Measurements from ENCODE around the gene GUCA1A.
"Not testable (repeated sequence)": the region's sequence is repeated elsewhere in the genome, so short reads cannot be mapped to it uniquely, and the experiment has no call there.

GUCA1A gene

GRCh38 chr6:42194056-42194455 lies 20.9 kb downstream of the GUCA1A start:
- no peak for DNase-seq (ENCODE audit: low spot score)
- in situ Hi-C loops (cut with MboI; ENCODE audit: low sequenced_read_pairs, unreplicated experiment), result no loop called here
- TF ChIP-seq CTCF (IDR thresholded peaks at IDR 0.05; ENCODE audit: borderline replicate concordance, control extremely low read depth, extremely low read depth, insufficient read depth, missing control alignments), result no peak

DNA sequence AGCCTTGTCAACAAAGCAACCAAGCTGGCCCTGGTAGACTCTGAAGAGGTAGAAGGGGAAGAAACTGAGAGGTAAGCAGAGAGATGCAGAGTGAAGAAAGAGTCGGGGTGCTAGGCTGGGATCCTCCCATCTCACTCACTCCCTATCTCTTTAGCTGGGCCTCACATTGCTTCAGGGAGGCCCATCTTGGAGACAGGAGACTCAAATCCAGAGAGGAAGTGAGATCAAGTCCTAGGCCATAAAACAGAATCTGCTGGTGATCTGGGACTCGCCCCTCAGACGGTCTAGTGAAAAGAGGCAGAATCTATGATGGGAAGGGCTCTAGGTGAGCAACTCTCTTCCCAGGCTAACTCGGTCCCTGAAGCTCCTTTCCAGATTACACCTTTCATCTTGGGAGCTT lies 22.3 kb downstream of the GUCA1A start:
- no peak for DNase-seq (ENCODE audit: low spot score)
- no peak for TF ChIP-seq CTCF (IDR thresholded peaks at IDR 0.05; ENCODE audit: borderline replicate concordance, control extremely low read depth, extremely low read depth, insufficient read depth, missing control alignments)
- in situ Hi-C loops (cut with MboI; ENCODE audit: low sequenced_read_pairs, unreplicated experiment), result no loop called here

DNA sequence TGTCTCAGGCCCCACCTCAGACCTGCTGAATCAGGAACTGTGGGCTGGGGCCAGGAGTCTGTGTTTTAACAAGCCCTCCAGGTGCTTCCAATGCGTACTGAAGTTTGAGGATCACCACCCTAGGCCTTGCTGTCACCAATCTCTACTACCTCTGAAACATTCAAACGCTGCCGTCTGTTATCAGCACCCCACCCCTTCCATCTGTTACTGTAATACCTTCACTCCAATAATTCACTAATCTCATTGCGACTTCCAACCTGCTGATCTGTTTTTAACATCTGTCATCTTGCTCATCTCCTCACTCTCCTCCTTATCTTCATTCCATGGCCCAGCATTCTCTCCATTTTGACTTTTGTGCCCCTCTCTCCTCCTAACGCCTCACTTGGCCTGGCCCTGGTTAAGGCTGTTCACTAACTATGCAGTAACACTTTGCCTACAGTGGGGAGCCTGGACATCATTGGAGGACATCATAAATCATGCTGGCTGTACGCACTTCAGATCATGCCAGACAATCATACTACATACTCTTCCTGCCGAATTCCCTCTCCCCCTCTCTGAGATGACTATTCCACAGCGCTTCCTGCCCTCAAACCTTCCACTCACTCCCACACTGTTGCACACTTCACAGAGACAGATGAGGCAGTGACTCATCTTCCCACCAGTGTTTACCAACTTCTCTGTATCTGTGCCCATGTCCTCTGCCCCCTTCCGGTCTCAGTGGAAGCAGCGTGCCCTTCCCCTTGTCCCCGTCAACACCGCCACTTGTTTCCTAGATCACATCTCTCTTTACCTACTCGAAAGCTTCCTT lies 24.6 kb downstream of the GUCA1A start:
- in situ Hi-C loops (cut with MboI; ENCODE audit: low sequenced_read_pairs, unreplicated experiment), result no loop called here
- DNase-seq (ENCODE audit: low spot score), result no peak
- no peak for TF ChIP-seq CTCF (IDR thresholded peaks at IDR 0.05; ENCODE audit: borderline replicate concordance, control extremely low read depth, extremely low read depth, insufficient read depth, missing control alignments)

DNA sequence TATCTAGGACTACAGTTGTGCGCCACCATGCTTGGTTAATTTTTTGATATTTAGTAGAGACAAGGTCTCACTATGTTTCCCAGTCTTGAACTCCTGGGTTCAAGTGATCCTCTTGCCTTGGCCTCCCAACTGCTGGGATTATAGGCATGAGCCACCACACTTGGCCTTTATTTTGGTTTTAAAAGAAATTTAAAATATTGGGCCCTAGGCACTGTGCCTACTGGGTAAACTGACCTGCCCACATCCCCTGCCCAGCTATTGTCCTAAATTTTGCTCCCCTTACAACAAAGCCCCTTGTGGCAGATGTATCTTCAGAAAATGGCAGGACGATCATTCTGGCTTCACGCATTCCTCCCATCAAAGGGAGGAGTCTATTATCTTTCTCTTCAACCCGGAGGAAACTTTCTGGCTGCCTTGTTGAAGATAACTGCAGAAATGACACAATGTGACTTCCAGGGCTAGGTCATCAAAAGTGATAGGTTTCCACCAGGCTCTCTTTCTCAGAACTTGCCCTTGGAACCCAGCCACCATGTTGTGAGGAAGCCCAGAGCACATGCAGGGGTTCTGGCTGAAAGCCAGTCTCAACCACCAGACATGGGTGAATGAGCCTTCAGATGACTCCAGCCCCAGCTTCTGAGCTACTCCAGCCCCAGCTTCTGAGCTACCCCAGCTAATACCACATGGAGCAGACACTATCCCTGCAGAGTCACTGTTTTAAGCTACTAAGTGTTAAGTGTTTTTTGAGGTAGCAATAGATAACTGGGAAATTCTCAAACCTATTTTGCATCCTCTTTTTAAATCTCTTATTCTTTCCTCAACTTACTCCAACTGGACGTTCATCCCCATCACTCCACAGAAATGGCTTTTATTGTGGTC lies 26.2 kb downstream of the GUCA1A start:
- DNase-seq (ENCODE audit: low spot score), result no peak
- TF ChIP-seq CTCF (IDR thresholded peaks at IDR 0.05; ENCODE audit: borderline replicate concordance, control extremely low read depth, extremely low read depth, insufficient read depth, missing control alignments), result no peak
- in situ Hi-C loops (cut with MboI; ENCODE audit: low sequenced_read_pairs, unreplicated experiment), result no loop called here

DNA sequence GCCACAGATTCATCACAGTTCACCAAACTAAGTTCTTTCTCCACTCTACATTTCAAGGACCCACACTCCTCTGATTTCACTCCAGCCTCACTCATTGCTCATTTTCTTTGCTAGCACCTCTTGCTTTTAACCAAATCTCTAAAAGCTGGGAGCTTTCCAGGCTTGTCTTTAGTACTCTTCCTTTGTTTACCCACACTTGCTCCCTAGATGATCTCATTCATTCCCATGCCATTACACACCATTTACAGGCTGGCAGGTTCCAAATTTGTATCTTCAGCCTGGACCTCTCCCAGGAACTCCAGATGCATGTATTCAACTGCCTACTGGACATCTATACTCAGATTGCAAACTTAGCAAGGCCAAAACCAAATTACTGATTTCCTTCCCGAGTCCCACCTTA lies 26.9 kb downstream of the GUCA1A start:
- no peak for DNase-seq (ENCODE audit: low spot score)
- TF ChIP-seq CTCF (IDR thresholded peaks at IDR 0.05; ENCODE audit: borderline replicate concordance, control extremely low read depth, extremely low read depth, insufficient read depth, missing control alignments), result no peak
- in situ Hi-C loops (cut with MboI; ENCODE audit: low sequenced_read_pairs, unreplicated experiment), result no loop called here

- no peak for TF ChIP-seq CTCF (IDR thresholded peaks at IDR 0.05; ENCODE audit: borderline replicate concordance, control extremely low read depth, extremely low read depth, insufficient read depth, missing control alignments)
- in situ Hi-C loops (cut with MboI; ENCODE audit: low sequenced_read_pairs, unreplicated experiment), result no loop called here
- no peak for DNase-seq (ENCODE audit: low spot score)
These were observed 28.2 kb downstream of the GUCA1A start for GRCh38 chr6:42201382-42201781.

DNA sequence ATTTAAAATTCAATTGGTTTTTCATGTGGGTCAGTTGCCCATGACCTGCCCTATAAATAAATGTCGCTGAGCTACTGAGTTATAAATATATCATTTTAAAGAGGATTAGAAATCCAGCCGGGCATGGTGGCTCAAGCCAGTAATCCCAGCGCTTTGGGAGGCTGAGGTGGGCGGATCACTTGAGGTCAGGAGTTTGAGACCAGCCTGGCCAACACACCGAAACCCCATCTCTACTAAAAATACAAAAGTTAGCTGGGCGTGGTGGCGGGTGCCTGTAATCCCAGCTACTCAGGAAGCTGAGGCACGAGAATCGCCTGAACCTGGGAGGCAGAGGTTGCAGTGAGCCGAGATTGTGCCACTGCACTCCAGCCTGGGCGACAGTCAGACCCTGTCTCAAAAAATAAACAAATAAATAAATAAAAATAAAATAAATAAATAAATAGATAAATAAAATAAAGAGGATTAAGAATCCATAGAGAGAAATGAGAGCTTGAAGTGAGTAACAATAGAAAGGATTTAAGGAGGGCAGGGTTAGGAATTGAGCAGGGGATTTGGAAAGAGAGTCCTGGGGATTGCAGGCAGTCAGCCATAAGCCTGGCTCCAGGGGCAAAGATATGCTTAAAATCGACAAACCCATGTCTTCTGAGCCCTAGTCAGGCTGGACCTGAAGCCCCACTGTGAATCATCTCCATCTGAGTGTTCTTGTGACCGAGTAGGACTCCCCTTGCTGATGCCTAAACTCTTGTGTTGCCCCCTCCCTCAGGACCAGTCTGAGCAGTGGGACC lies 29.2 kb downstream of the GUCA1A start:
- DNase-seq (ENCODE audit: low spot score); in situ Hi-C loops (cut with MboI; ENCODE audit: low sequenced_read_pairs, unreplicated experiment): not testable (repeated sequence)
